Measurements from ENCODE around the gene RAB3GAP2.
"Not testable (repeated sequence)": the region's sequence is repeated elsewhere in the genome, so short reads cannot be mapped to it uniquely, and the experiment has no call there.

RAB3GAP2 gene

GRCh38 chr1:220239213-220239612, 33.0 kb downstream of the RAB3GAP2 start:
- FAIRE-seq: no peak

DNA sequence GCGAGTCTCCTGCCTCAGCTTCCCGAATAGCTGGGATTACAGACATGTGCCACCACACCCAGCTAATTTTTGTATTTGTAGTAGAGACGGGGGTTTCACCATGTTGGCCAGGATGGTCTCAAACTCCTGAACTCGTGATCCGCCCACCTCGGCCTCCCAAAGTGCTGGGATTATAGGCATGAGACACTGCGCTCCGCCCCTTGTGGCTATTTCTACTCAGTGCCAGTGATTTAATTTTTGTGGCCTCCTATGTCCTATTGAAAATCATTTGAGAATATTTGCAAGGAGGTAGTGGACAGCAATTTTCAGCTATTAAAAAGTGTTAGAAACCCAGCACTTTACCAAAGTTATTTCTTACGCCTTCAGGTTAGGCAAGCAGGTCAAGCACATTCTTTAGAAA, 36.0 kb downstream of the RAB3GAP2 start:
- FAIRE-seq: not testable (repeated sequence)

DNA sequence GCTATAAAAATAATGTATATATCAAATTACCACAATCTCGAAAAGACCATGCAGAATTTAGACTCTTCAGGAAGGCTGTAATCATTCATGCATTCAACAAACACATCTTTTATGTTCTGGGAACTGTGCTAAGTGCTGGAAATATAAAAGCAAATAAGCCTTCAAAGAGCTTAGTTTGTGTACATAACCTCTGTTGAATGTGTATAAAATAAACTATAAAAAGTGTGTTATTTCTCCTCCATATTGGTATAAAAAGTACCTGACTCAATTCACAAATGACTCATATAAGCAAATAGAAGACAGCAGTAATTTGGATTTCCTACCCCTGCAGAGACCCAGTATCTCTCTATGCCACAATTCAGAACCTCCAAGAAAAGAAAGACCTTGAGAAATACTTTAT, 36.8 kb downstream of the RAB3GAP2 start:
- peak; percentile 99 for FAIRE-seq

- peak; percentile 33 for FAIRE-seq
Observed at GRCh38 chr1:220233927-220234326, 38.3 kb downstream of the RAB3GAP2 start.

- peak; percentile 90 for FAIRE-seq
Observed at GRCh38 chr1:220229771-220230170, 42.5 kb downstream of the RAB3GAP2 start.

GRCh38 chr1:220227393-220227792, 44.9 kb downstream of the RAB3GAP2 start:
- FAIRE-seq: no peak

DNA sequence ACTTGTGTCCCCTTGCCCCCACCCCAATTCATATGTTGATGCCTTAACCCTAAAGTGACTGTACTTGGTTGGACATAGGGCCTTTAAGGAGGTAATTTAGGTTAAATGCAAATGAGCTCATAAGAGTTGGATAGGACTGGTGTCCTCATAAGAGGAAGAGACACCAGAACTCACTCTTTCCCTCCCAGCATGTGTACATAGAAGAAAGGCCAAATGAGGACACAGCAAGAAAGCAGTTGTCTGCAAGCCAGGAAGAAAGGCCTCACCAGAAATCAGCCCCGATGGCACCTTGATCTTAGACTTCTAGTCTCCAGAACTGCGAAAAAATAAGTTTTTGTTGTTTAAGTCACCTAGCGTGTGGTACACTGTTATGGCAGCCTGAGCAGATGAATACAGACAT, 45.5 kb downstream of the RAB3GAP2 start:
- FAIRE-seq: no peak

- FAIRE-seq: no peak
Observed at GRCh38 chr1:220225957-220226356, 46.3 kb downstream of the RAB3GAP2 start.

DNA sequence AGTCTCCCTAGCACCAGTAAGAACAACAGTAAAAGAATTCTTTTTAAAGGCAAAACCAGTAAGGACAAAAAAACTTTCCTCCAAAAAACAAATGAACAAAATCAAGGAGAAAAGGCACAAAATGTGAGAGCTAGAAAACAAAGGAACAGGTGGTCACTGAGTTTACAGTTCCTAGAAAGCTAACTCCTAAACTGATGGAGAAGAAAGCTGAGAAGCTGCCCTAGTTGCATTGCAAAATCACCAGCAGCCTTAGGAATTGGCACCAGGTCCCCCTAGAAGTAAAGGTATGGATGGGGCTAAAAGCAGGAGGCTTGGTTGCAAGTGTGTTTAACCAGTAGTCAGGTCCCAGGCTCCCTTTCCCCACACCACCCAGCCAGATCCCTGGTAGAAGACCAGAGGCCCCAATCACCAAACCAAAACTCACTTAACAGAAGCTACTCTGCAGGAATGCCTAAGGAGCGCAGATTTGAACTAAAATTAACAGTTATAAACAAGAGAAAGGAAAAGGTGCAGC, 47.6 kb downstream of the RAB3GAP2 start:
- no peak for FAIRE-seq

DNA sequence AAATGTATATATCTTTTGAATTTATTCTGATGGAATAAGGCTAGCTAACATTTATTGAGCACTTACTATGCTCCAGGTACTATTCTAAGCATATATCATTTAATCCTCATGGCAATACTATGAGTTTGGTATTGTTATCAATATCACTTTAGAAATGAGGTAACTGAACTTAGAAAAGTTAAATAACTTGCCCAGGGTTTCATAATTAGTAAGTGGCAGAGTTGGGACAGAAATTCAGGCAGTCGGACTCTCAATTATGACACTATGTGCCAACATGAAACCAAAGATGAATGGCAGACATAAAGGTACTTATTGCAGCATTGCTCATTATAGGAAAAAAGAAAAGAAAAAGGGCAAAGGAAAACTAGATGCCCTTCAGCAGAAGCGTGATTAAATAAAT, 48.2 kb downstream of the RAB3GAP2 start:
- FAIRE-seq: no peak

DNA sequence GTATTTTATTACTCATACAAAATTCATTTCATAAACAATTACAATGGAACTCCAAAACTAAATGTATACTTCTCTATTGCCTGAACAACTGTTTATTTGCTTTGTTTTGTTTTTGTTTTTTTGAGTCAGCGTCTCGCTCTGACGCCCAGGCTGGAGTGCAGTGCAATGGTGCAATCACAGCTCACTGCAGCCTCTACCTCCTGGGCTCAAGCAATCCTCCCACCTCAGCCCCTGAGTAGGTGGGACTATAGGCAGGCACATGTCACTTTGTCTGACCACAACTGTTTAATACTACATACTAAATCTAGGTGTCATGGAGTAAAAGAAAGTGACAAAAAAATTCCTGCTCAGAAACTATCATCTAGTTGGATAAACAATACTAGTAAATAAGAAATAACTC, 49.3 kb downstream of the RAB3GAP2 start:
- FAIRE-seq: no peak

DNA sequence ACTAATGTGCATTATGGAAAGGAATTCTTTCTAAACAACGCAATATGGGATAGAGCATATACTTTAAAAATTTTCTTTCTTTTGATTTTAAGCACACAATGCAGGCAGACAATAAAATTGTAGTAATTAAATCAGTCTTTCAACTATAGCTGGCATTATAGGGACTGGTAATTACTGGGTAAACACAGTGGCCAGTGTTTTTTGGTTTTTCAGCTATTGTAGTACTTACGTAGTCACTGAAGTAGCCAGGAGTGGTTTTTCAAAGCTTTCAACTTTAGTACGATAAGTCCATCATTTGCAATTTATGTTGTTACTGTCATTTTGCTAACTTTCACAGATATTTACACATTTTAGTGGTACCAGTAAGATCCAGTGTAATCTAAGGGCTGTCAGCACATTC, 50.6 kb downstream of the RAB3GAP2 start:
- no peak for FAIRE-seq

GRCh38 chr1:220221269-220221668, 51.0 kb downstream of the RAB3GAP2 start:
- FAIRE-seq: no peak

DNA sequence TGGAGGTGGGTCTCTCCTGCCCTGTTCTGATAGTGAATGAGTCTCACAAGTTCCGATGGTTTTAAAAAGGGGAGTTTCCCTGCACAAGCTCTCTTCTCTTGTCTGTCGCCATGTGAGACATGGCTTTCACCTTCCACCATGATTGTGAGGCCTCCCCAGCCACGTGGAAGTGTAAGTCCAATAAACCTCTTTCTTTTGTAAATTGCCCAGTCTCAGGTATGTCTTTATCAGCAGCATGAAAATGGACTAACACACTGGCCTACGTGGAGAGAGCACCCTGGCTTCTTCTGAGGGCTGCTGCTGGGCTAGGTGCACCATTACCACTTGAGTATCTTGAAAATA, 51.6 kb downstream of the RAB3GAP2 start:
- FAIRE-seq: not testable (repeated sequence)

- no peak for FAIRE-seq
Observed at GRCh38 chr1:220219865-220220698, 52.2 kb downstream of the RAB3GAP2 start.

GRCh38 chr1:220219136-220219442, 53.2 kb downstream of the RAB3GAP2 start:
- FAIRE-seq: no peak

- FAIRE-seq: peak; percentile 86
Observed at GRCh38 chr1:220218397-220219135, 53.7 kb downstream of the RAB3GAP2 start.

DNA sequence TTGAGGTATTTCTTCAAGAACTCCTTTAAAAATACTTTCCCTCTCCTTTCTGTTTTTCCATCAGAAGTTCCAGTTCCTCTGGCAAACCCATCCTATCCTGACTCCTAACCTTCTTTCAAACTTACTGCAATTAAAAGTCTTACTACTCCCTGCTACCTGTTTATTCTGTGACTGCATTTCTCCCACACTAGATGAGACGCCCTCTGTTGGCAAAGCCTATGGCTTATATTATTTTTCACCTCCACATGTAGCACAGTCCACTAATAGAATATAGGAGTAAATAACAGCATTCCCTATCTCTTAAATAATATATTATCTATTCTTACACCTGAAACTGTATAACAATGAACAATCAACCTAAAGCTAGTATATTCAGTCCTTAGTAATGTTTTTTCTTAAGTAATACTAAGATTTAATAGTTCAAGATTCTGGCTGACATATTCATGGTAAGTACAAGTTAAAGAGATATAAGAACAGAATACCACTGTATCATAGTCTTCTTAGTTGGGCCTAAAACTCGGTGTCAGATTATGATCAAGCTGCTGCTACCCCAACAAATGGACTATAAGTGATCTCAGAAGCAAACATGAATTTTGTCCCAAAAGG, 54.8 kb downstream of the RAB3GAP2 start:
- FAIRE-seq: no peak

DNA sequence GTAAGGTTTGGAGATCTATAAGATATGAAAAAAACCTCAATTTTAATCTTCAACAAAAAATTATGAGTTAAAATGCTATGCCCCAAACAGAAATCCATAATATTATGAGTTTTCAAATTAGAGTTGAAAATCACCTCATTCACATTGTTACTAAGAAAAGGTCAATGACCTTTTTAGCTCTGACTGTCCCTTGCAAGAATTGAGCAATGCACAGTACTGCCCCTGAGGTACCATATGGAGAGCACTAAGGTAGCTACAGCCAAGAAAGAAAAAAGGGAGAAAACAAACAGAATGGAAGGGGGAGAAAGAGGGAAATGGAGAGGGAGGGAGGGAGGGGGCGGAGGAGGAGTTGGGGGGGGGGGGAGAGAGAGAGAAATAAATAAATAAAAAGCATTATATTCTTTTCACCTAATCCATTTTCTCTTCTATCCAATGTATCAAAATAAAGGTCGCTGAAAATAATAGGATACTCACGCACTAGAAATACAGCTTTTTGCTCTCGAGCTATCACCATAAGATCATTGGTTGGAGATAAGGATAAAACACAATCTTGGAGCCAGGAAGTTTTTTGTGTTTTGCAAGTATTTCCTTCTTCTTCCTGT, 58.8 kb downstream of the RAB3GAP2 start:
- no peak for FAIRE-seq

GRCh38 chr1:220207411-220207810, 64.8 kb downstream of the RAB3GAP2 start:
- FAIRE-seq: no peak

DNA sequence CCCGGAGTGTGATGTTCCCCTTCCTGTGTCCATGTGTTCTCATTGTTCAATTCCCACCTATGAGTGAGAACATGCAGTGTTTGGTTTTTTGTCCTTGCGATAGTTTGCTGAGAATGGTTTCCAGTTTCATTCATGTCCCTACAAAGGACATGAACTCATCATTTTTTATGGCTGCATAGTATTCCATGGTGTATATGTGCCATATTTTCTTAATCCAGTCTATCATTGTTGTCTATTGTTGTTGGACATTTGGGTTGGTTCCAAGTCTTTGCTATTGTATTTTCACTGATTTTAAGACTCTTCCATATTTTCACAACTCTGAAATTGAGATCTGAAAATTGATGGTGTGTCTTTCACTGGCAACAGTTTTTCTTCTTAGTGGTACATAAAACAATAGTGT, 67.5 kb downstream of the RAB3GAP2 start:
- FAIRE-seq: not testable (repeated sequence)

DNA sequence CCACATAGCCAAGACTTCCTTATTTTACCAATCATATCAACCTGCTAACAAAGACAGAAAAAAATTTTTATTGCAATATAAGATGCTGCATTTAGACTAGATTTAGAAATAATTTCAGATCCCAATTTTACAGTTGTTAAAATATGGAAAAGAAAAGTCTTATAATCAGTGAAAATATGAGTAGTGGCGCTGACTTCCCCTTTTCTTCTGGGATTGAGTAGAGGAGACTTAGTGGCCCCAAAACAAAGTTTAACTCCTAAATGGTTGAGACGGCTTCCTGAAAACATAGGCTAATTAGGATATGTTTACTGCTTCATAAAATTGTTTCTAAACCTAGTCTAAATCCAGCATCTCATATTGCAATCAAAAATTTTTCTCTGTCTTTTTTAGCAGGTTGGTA, 68.4 kb downstream of the RAB3GAP2 start:
- no peak for FAIRE-seq

- FAIRE-seq: no peak
Observed at GRCh38 chr1:220198186-220199005, 73.9 kb downstream of the RAB3GAP2 start.
